GM10266 (cell line): ENCODE measurements around the gene PKNOX2.

Experiments
- DNase-seq: peaks from one replicate; pipeline ENCODE4 v3.0.0; 2012; ENCODE audit errors: extremely low spot score
- TF ChIP-seq, protein P1 (sequence below): IDR thresholded peaks from 2 replicates; pipeline ENCODE4 v1.5.1; 2012; ENCODE audit warnings: mild to moderate bottlenecking, low read depth; ENCODE audit not compliant: control insufficient read depth, insufficient read depth; ENCODE audit errors: missing control alignments

The PKNOX2 gene

DNA sequence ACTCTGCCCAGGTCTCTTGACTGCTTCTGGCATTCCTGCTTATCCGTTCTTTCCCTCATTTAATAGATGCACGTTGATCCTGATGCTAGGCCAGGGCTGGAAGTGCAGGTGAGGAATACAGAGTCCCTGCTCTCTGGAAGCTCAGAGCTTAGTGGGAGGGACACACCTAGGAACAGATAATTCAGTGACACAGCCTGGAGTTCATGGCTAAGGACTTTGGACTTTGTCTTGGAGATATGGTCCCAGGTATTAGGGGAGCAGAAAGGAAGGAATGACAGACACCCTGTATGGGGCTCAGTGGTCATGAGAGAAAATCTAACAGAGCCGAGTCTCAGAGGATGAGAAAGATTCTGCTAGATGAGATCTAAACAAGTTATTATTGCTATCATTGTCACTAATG is 160.6 kb downstream of the PKNOX2 start:
- TF ChIP-seq, protein P1, sequence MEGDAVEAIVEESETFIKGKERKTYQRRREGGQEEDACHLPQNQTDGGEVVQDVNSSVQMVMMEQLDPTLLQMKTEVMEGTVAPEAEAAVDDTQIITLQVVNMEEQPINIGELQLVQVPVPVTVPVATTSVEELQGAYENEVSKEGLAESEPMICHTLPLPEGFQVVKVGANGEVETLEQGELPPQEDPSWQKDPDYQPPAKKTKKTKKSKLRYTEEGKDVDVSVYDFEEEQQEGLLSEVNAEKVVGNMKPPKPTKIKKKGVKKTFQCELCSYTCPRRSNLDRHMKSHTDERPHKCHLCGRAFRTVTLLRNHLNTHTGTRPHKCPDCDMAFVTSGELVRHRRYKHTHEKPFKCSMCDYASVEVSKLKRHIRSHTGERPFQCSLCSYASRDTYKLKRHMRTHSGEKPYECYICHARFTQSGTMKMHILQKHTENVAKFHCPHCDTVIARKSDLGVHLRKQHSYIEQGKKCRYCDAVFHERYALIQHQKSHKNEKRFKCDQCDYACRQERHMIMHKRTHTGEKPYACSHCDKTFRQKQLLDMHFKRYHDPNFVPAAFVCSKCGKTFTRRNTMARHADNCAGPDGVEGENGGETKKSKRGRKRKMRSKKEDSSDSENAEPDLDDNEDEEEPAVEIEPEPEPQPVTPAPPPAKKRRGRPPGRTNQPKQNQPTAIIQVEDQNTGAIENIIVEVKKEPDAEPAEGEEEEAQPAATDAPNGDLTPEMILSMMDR = no peak
- no peak for DNase-seq

DNA sequence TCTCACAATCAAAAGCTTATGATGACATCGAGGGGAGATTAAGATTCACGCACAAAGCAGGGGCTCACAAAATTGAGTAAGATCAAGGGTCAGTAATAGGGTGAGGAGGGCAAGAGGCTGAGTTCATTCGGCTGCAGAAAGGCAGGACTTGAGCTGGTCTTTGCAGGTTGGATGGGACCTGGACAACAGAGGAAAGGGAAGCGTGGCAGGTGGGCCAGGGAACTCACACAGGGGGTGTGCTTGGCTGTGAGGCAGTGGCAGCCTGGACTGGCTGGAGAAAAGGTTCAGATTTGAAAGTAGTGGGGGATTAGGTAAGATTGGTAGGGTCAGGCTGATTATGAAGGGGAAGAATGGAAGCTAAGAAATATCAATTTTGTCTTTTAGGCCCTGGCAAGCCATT is 161.6 kb downstream of the PKNOX2 start:
- TF ChIP-seq, protein P1 = no peak
- DNase-seq = no peak

DNA sequence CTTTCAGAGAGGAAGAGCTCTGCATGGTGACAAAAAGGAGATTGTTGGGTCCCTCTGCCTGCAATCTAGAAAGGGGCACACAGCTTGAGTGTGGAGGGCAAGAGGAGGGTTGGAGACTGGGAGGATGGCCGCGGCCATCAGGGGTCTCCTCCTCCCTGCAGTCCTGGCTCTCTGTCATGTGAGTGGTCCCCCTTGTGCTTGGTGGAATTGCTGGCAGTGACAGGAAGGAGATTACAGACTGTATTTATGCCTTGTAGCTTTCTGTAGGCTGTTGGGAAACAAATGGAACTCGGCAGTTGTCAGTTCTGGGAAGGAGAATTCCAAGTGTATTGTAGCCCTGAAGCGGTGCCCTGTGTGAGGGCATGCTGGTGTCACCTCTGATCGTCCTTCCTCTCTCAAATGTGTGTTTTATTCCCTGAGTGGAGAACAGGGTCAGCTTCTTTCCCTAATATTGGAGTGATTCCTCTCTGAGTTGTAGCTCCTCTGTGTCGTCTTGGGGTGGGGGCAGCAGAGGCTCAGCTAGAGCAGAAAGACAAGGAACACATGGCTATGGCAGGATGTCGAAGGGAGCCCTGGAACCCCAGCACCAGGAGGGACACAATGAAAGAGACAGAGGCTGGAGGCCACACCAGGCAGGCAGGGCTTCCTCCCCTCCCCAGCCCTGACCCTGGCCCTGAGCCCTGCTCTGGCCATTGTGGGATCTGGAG is 163.1 kb downstream of the PKNOX2 start:
- DNase-seq = no peak
- TF ChIP-seq, protein P1 = no peak

DNA sequence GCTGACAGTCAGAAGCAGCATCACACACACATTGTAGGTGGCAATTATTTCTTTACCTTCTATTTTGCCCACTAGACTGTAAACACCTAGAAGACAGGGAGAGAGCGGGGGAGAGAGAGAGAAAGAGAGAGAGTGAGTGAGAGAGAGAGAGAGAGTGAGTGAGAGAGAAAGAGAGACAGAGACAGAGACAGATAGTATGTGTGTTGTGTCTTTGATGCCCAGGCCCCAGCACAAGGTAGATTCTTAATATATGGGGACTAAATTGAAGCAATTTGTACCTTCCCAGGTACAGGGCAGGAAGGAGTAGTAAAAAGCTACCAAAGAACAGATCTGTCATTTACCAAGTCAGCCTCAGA is 163.7 kb downstream of the PKNOX2 start:
- TF ChIP-seq, protein P1 = no peak
- DNase-seq = no peak

DNA sequence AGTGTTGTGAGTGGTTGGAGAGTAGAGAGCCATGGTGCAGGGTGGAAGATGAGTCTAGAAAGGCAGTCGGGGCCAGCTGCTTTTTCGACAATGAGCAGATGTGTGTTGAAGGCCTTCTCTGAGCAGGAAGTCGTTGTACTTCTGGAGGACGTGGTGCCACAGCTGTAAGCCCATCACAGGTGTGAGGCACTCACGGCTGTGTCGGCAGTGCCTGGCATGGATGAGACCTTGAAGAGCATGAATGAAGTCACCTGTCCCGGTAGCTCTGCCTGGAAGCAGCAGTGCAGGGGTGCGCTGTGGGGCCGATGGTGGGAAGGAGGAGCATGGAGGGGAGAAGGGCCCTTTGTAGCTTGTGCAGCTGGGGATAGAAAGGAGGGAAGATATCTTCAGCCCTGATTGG is 165.2 kb downstream of the PKNOX2 start:
- no peak for DNase-seq
- TF ChIP-seq, protein P1 = no peak

DNA sequence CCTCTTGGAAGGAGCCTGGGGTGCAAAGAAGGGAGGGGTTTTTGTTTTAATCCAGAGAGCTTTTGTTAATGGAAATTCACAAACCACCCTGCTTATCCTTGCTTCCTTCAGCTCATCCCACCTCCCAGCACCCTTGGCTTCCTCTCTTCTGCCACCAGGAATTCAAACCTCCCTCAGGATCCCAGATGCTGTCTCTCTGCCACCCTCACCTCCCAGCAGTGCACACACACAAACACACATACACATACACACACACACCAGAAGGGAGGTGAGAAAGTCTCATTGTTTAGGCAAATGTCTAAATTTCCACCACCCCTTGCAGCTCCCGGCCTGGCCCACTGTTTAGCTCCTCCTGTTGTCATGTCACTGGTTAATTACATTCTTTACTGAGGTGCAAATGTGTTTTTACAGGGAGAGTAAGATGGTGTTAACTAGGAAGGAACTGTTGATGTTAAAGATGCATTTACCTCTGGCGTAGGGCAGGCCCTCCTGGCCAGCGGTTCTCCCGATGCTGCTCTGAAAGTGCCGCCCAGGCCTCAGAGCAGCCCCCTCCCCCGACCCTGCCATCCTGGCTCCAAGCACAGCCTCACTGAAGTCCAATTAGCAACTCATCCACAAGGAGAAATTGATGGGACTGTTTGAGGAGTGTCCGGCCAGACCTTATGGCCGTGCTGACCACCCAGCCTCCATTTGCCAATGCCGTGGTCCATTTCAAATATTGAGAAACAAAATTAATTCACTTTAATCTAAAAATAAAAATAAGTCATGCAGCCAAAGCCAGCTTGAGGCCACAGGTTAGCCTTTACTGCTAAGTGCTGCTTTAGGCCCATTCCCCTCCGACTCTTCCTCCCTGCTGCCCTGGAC is 166.1 kb downstream of the PKNOX2 start:
- TF ChIP-seq, protein P1 = no peak
- DNase-seq = no peak
